SK-N-SH (cell line): ENCODE measurements around the gene USP15. TPM values are rescaled to one million over a fixed set of nuclear protein-coding genes. Genes with fewer than 3 reads are reported as not detected.

Experiments used
- CTCF ChIA-PET: fragments of 300-600, 350-600 bp; formaldehyde crosslinking; extraction: SDS; loops from one replicate; lab custom pipeline; 2021; lab: Yijun Ruan, JAX
- POLR2A ChIA-PET: fragments of 350-600 bp; sonication (Branson Sonifier 250); formaldehyde crosslinking; extraction: SDS; loops from one replicate; lab custom pipeline; 2020; ENCODE audit warnings: antibody characterized with exemption, inconsistent platforms; lab: Yijun Ruan, JAX
- DNase-seq: peaks from one replicate; pipeline ENCODE4 v3.0.0; 2012
- H2AFZ ChIP-seq: fragments of 200-600 bp; sonication (generic); 2 replicates; pipeline ENCODE4 v1.8.1; 2016; ENCODE audit warnings: antibody characterized with exemption, mild to moderate bottlenecking, low read depth
- H3F3A ChIP-seq: fragments of 200-600 bp; sonication (generic); replicated peaks from 2 replicates; pipeline ENCODE3; 2016; ENCODE audit warnings: antibody characterized with exemption, mild to moderate bottlenecking; ENCODE audit not compliant: insufficient read depth
- H3K27ac ChIP-seq, 2 experiments: fragments of 200-500 bp in 1 of 2; fragments of 200-600 bp in 1 of 2; sonication (Bioruptor generic) in 1 of 2; sonication (generic), shearing (Covaris generic) in 1 of 2; 2 replicates each; pipeline versions ENCODE4 v1.5.1 to v1.6.1; 2014 to 2016; ENCODE audit warnings: low read depth in 2 of 2, inconsistent platforms in 1 of 2, low read length in 1 of 2, mild to moderate bottlenecking in 1 of 2, mixed read lengths in 1 of 2
- H3K27me3 ChIP-seq: fragments of 200-600 bp; sonication (generic), shearing (Covaris generic); 2 replicates; pipeline ENCODE4 v1.6.1; 2016; ENCODE audit warnings: mixed run types; ENCODE audit not compliant: insufficient read depth
- H3K36me3 ChIP-seq, 2 experiments: fragments of 200-500 bp in 1 of 2; fragments of 200-600 bp in 1 of 2; sonication (Bioruptor generic) in 1 of 2; sonication (generic) in 1 of 2; replicated peaks in 1 of 2; 2 replicates each; pipeline versions ENCODE3 to v1.5.1; 2014 to 2016; ENCODE audit warnings: low read length in 1 of 2, mild to moderate bottlenecking in 1 of 2; ENCODE audit not compliant: insufficient read depth in 2 of 2, control insufficient read depth in 1 of 2
- H3K4me1 ChIP-seq, 2 experiments: fragments of 200-500 bp in 1 of 2; fragments of 200-600 bp in 1 of 2; sonication (Bioruptor generic) in 1 of 2; sonication (generic), shearing (Covaris generic) in 1 of 2; 2 replicates each; pipeline versions ENCODE4 v1.5.1 to v1.6.1; 2014 to 2016; ENCODE audit warnings: low read depth in 1 of 2, low read length in 1 of 2, mixed run types in 1 of 2; ENCODE audit not compliant: insufficient read depth in 2 of 2, control insufficient read depth in 1 of 2
- H3K4me2 ChIP-seq: fragments of 200-600 bp; sonication (generic), shearing (Covaris generic); 2 replicates; pipeline ENCODE4 v1.6.1; 2017; ENCODE audit warnings: mixed run types
- H3K4me3 ChIP-seq, 2 experiments: fragments of 200-500 bp in 1 of 2; fragments of 200-600 bp in 1 of 2; sonication (Bioruptor generic) in 1 of 2; sonication (generic), shearing (Covaris generic) in 1 of 2; 2 replicates each; pipeline versions ENCODE4 v1.5.1 to v1.8.1; 2014 to 2016; ENCODE audit warnings: low read depth in 2 of 2, inconsistent platforms in 1 of 2, low read length in 1 of 2, mild to moderate bottlenecking in 1 of 2, mixed read lengths in 1 of 2, moderate library complexity in 1 of 2
- H3K79me2 ChIP-seq: fragments of 200-600 bp; sonication (generic); 2 replicates; pipeline ENCODE4 v1.8.1; 2017; ENCODE audit warnings: mild to moderate bottlenecking; ENCODE audit not compliant: insufficient read depth
- H3K9ac ChIP-seq: fragments of 200-600 bp; sonication (generic); 2 replicates; pipeline ENCODE4 v1.6.1; 2017; ENCODE audit warnings: mixed run types
- H3K9me2 ChIP-seq: fragments of 200-600 bp; sonication (generic); 2 replicates; pipeline ENCODE4 v1.6.1; 2017; ENCODE audit warnings: mixed run types
- H3K9me3 ChIP-seq: fragments of 200-600 bp; sonication (generic); 2 replicates; pipeline ENCODE4 v1.6.1; 2017; ENCODE audit warnings: mixed run types, mild to moderate bottlenecking, moderate library complexity
- H4K20me1 ChIP-seq: fragments of 200-600 bp; sonication (generic); 2 replicates; pipeline ENCODE4 v1.6.1; 2017; ENCODE audit warnings: mild to moderate bottlenecking, mixed run types; ENCODE audit not compliant: insufficient read depth
- CHD2 ChIP-seq: fragments of 150-350 bp; IDR thresholded peaks from 2 replicates; pipeline ENCODE4 v1.6.1; 2018; ENCODE audit warnings: low read length; ENCODE audit not compliant: partially characterized antibody
- EP300 ChIP-seq, 2 experiments: IDR thresholded peaks; 2 replicates each; pipeline versions ENCODE4 v1.4.0 to v1.6.1; 2012; ENCODE audit warnings: borderline replicate concordance in 1 of 2, low read depth in 1 of 2, low read length in 1 of 2
- EZH2phosphoT487 ChIP-seq: fragments of 200-600 bp; sonication (generic); IDR thresholded peaks from 2 replicates; pipeline ENCODE4 v1.6.1; 2017; ENCODE audit warnings: low read depth, mixed run types, mild to moderate bottlenecking, antibody characterized with exemption, moderate library complexity, borderline replicate concordance
- NRF1 ChIP-seq: IDR thresholded peaks from 2 replicates; pipeline ENCODE4 v1.6.1; 2012; ENCODE audit warnings: low read depth, mild to moderate bottlenecking, low read length
- POLR2AphosphoS5 ChIP-seq: IDR thresholded peaks from 2 replicates; pipeline ENCODE4 v1.6.1; 2012; ENCODE audit warnings: low read depth, low read length
- RXRA ChIP-seq: IDR thresholded peaks from 2 replicates; pipeline ENCODE4 v1.4.0; 2012; ENCODE audit warnings: low read depth, mild to moderate bottlenecking, borderline replicate concordance
- SIN3A ChIP-seq: IDR thresholded peaks from 2 replicates; pipeline ENCODE4 v1.6.1; 2012; ENCODE audit warnings: low read depth, mild to moderate bottlenecking, low read length, moderate library complexity, borderline replicate concordance
- SMC3 ChIP-seq: IDR thresholded peaks from 2 replicates; pipeline ENCODE4 v1.6.1; 2012; ENCODE audit warnings: low read depth, low read length, improper control_type of control experiment
- TAF1 ChIP-seq: IDR thresholded peaks from 2 replicates; pipeline ENCODE4 v1.6.1; 2012; ENCODE audit warnings: low read depth, mild to moderate bottlenecking, low read length, moderate library complexity, borderline replicate concordance
- TCF12 ChIP-seq: IDR thresholded peaks from 2 replicates; pipeline ENCODE4 v1.4.0; 2012
- YY1 ChIP-seq: IDR thresholded peaks from 2 replicates; pipeline ENCODE4 v1.4.0; 2012; ENCODE audit warnings: low read depth, mild to moderate bottlenecking
- WGBS: methylation state at CpG from one replicate; pipeline ENCODE4 v1.1.6; 2017; ENCODE audit warnings: low lambda C conversion rate; 5-methylcytosine and 5-hydroxymethylcytosine counted together
- polyA plus RNA-seq, 3 experiments: library from polyadenylated mRNA; depleted of rRNA; stranded (reverse); fragments of >200 nt; gene quantifications; 2 replicates each; pipeline ENCODE4 v1.2.3, GENCODE V29; 2012
- TF ChIP-seq, protein P1 (sequence below): IDR thresholded peaks from 2 replicates; pipeline ENCODE4 v1.4.0; 2012; ENCODE audit warnings: low read depth, borderline replicate concordance
- TF ChIP-seq, protein P2 (sequence below): IDR thresholded peaks from 2 replicates; pipeline ENCODE4 v1.6.1; 2012; ENCODE audit warnings: mild to moderate bottlenecking, low read depth, low read length, moderate library complexity

USP15 gene
- polyA plus RNA-seq, 1 of the 3 experiments (the other 2 are of a cell fraction), result 13.2 TPM

DNA sequence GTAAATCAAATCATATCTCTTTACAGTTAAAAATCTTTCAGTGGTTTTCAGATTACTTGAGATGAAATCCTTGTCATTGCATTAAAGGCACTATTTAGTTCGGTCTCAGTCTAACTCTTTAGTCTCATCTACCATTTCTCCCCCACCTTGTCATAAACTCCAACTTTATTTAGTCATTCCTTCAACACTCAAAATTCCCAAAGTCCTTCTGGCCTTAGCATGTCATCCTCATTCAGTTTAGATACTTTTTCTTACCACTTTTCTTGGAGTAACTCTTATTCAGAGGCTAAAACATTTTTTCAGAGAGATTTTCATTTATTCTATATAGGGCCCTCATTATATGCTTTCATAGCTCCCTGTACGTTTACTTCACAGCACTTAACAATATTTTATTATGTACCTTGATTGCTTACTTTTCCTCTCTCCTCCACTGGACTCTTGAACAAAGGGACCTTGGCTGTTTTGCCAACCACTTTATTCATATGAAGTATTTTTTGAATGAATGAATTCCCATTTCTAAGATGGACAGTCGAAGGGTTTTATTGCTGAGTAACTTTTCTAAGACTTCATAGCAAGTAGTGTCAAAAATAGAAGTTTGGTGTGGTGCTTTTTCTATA is 12.8 kb downstream of the USP15 start:
- Histone ChIP-seq H2AFZ (no peak overlapping the region), H3K4me2 (no peak overlapping the region), H3K27ac (no peak overlapping the region), H3K9ac (no peak overlapping the region), H4K20me1 (peaks cover 66% of the 10 kb centered on the region), H3K27me3 (no peaks in the 10 kb centered on the region), H3K9me2 (no peaks in the 10 kb centered on the region), H3K4me1 (no peaks in the 10 kb centered on the region; a peak in 2 of 4 replicates), H3K36me3 (no peaks in the 10 kb centered on the region), H3K79me2 (peaks cover 99% of the 10 kb centered on the region), H3K9me3 (no peaks in the 10 kb centered on the region), H3F3A (no peaks in the 10 kb centered on the region), H3K4me3 (no peak overlapping the region)
- ChIA-PET POLR2A (interaction anchor here (1.1 kb wide), 1 partner anchor 13 kb away, joined by 3 read pairs; the partner anchor contains the start of gene USP15), CTCF (no interaction called here)
- TF ChIP-seq, protein P1, sequence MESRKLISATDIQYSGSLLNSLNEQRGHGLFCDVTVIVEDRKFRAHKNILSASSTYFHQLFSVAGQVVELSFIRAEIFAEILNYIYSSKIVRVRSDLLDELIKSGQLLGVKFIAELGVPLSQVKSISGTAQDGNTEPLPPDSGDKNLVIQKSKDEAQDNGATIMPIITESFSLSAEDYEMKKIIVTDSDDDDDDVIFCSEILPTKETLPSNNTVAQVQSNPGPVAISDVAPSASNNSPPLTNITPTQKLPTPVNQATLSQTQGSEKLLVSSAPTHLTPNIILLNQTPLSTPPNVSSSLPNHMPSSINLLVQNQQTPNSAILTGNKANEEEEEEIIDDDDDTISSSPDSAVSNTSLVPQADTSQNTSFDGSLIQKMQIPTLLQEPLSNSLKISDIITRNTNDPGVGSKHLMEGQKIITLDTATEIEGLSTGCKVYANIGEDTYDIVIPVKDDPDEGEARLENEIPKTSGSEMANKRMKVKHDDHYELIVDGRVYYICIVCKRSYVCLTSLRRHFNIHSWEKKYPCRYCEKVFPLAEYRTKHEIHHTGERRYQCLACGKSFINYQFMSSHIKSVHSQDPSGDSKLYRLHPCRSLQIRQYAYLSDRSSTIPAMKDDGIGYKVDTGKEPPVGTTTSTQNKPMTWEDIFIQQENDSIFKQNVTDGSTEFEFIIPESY, result no peak
- TF ChIP-seq CHD2 (no peak), YY1 (no peak), TAF1 (no peak), EP300 (IDR thresholded peaks at IDR 0.05; ENCODE audit: borderline replicate concordance in 1 of 2, low read depth in 1 of 2, low read length in 1 of 2) (no peak), SMC3 (no peak), POLR2AphosphoS5 (no peak)
- 90% methylated on average over 3 of the region's 3 CpGs for WGBS
- no peak for DNase-seq

DNA sequence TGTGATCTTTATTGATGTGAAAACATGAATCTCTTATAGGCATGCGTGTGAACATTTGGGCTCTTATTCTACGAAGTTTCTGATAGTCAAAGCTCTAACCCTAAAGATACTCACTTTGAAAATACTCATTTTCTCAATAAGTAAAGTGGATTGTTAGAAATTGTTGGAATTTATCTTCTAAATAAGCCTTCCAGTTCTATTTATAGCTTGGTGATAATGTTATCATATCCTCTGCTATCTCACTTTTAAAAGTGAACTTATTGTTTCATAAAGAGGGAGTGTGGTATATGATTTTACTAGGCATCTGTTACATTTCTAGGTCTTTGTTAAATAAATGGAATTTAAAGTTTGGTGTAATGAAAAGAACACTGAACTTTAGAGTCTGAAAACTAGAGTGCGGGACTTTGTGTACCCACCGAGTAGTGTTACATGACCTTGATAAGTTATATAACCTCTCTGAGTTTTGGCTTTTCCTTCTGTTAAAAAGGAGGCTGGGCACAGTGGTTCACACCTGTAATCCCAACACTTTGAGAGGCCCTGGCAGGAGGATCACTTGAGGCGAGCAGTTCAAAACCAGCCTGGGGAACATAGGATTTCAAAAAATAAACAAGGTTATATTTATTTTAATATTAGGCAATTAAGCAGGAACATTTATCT is 13.6 kb downstream of the USP15 start:
- H3F3A ChIP-seq, result no peaks in the 10 kb centered on the region
- no peak overlapping the region for H3K27ac ChIP-seq
- no peak overlapping the region for H2AFZ ChIP-seq
- DNase-seq, result no peak
- CTCF ChIA-PET, result interaction anchor here (0.7 kb wide), 1 partner anchor 41 kb away, joined by 3 read pairs; no protein-coding TSS in a partner anchor
- no peaks in the 10 kb centered on the region for H3K9me2 ChIP-seq
- 96% methylated on average over 5 of the region's 5 CpGs for WGBS
- POLR2A ChIA-PET, result interaction anchor here (1.1 kb wide), 1 partner anchor 14 kb away, joined by 3 read pairs; the partner anchor contains the start of gene USP15
- no peaks in the 10 kb centered on the region for H3K27me3 ChIP-seq
- H3K4me3 ChIP-seq, result no peak overlapping the region
- no peaks in the 10 kb centered on the region for H3K9me3 ChIP-seq
- H3K9ac ChIP-seq, result no peak overlapping the region
- peaks cover 67% of the 10 kb centered on the region for H4K20me1 ChIP-seq
- no peak for TF ChIP-seq RXRA
- TF ChIP-seq, protein P1, result no peak
- TF ChIP-seq TAF1, result no peak
- TF ChIP-seq YY1, result no peak
- TF ChIP-seq NRF1, result no peak
- no peak for TF ChIP-seq CHD2
- TF ChIP-seq EZH2phosphoT487, result no peak
- no peak for TF ChIP-seq TCF12
- no peak for TF ChIP-seq SIN3A
- TF ChIP-seq SMC3, result no peak
- no peak for TF ChIP-seq POLR2AphosphoS5
- TF ChIP-seq, protein P2, sequence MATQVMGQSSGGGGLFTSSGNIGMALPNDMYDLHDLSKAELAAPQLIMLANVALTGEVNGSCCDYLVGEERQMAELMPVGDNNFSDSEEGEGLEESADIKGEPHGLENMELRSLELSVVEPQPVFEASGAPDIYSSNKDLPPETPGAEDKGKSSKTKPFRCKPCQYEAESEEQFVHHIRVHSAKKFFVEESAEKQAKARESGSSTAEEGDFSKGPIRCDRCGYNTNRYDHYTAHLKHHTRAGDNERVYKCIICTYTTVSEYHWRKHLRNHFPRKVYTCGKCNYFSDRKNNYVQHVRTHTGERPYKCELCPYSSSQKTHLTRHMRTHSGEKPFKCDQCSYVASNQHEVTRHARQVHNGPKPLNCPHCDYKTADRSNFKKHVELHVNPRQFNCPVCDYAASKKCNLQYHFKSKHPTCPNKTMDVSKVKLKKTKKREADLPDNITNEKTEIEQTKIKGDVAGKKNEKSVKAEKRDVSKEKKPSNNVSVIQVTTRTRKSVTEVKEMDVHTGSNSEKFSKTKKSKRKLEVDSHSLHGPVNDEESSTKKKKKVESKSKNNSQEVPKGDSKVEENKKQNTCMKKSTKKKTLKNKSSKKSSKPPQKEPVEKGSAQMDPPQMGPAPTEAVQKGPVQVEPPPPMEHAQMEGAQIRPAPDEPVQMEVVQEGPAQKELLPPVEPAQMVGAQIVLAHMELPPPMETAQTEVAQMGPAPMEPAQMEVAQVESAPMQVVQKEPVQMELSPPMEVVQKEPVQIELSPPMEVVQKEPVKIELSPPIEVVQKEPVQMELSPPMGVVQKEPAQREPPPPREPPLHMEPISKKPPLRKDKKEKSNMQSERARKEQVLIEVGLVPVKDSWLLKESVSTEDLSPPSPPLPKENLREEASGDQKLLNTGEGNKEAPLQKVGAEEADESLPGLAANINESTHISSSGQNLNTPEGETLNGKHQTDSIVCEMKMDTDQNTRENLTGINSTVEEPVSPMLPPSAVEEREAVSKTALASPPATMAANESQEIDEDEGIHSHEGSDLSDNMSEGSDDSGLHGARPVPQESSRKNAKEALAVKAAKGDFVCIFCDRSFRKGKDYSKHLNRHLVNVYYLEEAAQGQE, result no peak
- TF ChIP-seq, all 33 proteins: peak for 0
- Histone ChIP-seq H3K4me1 (no peaks in the 10 kb centered on the region; a peak in 2 of 4 replicates), H3K4me2 (no peak overlapping the region), H3K36me3 (peaks cover 0 to 2% of the 10 kb centered on the region in 2 experiments), H3K79me2 (peaks cover 99% of the 10 kb centered on the region)
